Stimulated activated effector memory CD8-positive, alpha-beta T cell treated with anti-CD3 and anti-CD28 coated beads, Interleukin-12 subunit alpha, Interleukin-12 subunit beta, amount 100 ng/mL, for 72 hours (primary cell): ENCODE data around the gene ZNF613.
"Not testable (repeated sequence)": the region's sequence is repeated elsewhere in the genome, so short reads cannot be mapped to it uniquely, and the experiment has no call there.

Experiments
- ATAC-seq: fragments of 150-1000 bp; cut with Tn5 transposase; 2 replicates; pipeline ENCODE4 v1.10.0; 2021
- DNase-seq, 2 donors: peaks; one replicate each; pipeline ENCODE4 v3.0.0; 2021 to 2022; ENCODE audit warnings: low spot score in 2 of 2
- H3K27ac Mint-ChIP-seq: one replicate; pipeline ENCODE4 v1.8.0; 2022; ENCODE audit warnings: mild to moderate bottlenecking, mixed read lengths
- H3K36me3 Mint-ChIP-seq: one replicate; pipeline ENCODE4 v1.8.0; 2022; ENCODE audit warnings: mild to moderate bottlenecking, mixed read lengths
- H3K4me1 Mint-ChIP-seq: one replicate; pipeline ENCODE4 v1.8.0; 2022; ENCODE audit warnings: mixed read lengths
- H3K4me3 Mint-ChIP-seq: one replicate; pipeline ENCODE4 v1.8.0; 2022; ENCODE audit warnings: mild to moderate bottlenecking, mixed read lengths
- H3K9me3 Mint-ChIP-seq: one replicate; pipeline ENCODE4 v1.8.0; 2022; ENCODE audit warnings: mixed read lengths

Gene ZNF613

GRCh38 chr19:51926784-51927741 is at the start of gene ZNF613:
TSS of gene ZNF613 (plus strand) at chr19:51927472. CDS start at chr19:51936221, 8,749 bp downstream.
- Mint-ChIP-seq H3K4me1 (peaks cover 24% of the 10 kb centered on the region), H3K9me3 (peaks cover 30% of the 10 kb centered on the region), H3K36me3 (peaks cover 33% of the 10 kb centered on the region), H3K27ac (peak within 1 kb of the TSS; percentile 96), H3K4me3 (peak within 1 kb of the TSS; percentile 96)
- DNase-seq (peak; percentile 68 to 91), ATAC-seq (peak; percentile 95)

GRCh38 chr19:51882518-51882917 is 44.8 kb upstream of the ZNF613 start:
- Mint-ChIP-seq H3K4me1 (peaks cover 2% of the 10 kb centered on the region), H3K36me3 (peaks cover 32% of the 10 kb centered on the region), H3K9me3 (peaks cover 27% of the 10 kb centered on the region)

DNA sequence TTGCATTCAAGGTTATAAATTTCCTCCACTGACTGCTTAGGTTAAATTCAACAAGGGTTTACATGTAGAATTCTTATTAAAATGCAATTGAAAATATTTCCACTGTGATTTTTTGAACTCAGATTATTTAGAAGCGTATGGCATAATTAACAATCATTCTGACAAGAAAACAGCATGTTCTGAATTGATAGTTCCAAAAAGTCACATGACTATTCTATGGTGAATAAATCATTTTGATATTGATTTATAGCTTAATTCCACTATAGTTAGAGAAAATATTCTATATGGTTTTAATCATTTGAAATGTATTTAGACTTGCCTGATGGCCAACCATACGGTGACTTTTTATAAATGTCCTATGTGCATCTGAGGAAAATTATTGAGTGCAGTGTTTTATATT is 42.6 kb upstream of the ZNF613 start:
- DNase-seq, result no peak
- Mint-ChIP-seq H3K27ac (no peak overlapping the region), H3K4me3 (no peak overlapping the region), H3K36me3 (peaks cover 23% of the 10 kb centered on the region), H3K9me3 (peaks cover 31% of the 10 kb centered on the region), H3K4me1 (peaks cover 9% of the 10 kb centered on the region)
- ATAC-seq, result no peak

More at GRCh38 chr19:51882518-51882917, 44.8 kb upstream of the ZNF613 start:
- ATAC-seq (no peak), DNase-seq (no peak)
- no peak overlapping the region for H3K27ac Mint-ChIP-seq
- H3K4me3 Mint-ChIP-seq, result no peak overlapping the region

DNA sequence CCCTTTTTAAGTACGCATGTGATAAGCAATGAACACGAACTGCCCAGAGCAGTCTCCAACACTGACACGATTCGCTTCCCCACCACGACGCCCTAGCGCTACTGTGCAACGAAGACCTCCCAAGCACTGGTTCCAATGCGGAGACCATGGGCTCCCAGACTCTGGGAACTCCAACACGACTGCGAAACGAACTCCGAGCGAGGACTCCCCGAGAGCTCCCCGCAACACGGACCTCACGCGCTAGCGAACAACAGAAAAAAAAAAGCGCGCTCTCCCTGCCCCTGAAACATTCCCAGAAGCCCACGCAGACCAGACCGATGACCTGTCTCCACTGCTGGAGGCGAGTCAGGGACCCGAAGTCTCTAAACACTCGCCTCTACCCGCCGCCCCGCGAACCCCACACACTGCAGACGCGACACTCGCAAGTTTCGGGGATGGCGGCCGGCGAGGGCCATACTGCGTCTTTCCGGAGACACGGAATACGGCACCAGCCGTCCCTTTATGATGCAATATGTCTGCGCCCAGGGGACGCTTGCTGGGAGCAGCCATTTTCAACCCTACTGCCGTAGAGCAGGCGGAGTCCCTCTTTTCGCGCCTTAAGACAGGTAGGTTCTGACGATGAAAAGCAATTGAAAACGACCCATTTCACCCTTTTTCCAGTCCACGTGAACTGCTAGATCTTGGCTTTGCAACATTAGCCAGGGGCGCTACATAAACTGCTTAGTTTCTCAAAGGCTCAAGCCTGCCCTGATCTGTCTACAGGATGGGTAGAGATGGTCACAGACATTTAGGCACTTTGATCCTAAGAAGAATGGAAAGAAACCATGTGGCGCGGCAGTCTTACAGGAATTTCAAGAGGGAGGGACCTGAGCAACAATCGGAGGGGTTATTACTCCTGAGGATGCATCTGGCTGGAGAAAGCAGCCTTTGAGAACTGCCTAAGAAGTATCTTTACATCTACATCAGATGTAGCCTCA is 39.5 kb upstream of the ZNF613 start, which contains the start of gene ZNF577:
ZNF577 (minus strand) TSS at position 430 of the 977 bp plus-strand sequence. CDS start 7,569 bp downstream, outside the sequence.
- H3K4me1 Mint-ChIP-seq, result peaks cover 9% of the 10 kb centered on the region
- ATAC-seq (peak; percentile 95), DNase-seq (peak; percentile 21 to 57)
- peaks cover 40% of the 10 kb centered on the region for H3K36me3 Mint-ChIP-seq
- H3K9me3 Mint-ChIP-seq, result peaks cover 31% of the 10 kb centered on the region
- H3K4me3 Mint-ChIP-seq, result peak within 1 kb of the TSS; percentile 92
- H3K27ac Mint-ChIP-seq, result peak within 1 kb of the TSS; percentile 89

- Mint-ChIP-seq H3K27ac (no peak overlapping the region), H3K4me1 (peaks cover 9% of the 10 kb centered on the region), H3K9me3 (peaks cover 38% of the 10 kb centered on the region), H3K36me3 (peaks cover 62% of the 10 kb centered on the region), H3K4me3 (no peak overlapping the region)
- DNase-seq (no peak), ATAC-seq (no peak)
Observed at GRCh38 chr19:51889934-51890333, 37.3 kb upstream of the ZNF613 start.

DNA sequence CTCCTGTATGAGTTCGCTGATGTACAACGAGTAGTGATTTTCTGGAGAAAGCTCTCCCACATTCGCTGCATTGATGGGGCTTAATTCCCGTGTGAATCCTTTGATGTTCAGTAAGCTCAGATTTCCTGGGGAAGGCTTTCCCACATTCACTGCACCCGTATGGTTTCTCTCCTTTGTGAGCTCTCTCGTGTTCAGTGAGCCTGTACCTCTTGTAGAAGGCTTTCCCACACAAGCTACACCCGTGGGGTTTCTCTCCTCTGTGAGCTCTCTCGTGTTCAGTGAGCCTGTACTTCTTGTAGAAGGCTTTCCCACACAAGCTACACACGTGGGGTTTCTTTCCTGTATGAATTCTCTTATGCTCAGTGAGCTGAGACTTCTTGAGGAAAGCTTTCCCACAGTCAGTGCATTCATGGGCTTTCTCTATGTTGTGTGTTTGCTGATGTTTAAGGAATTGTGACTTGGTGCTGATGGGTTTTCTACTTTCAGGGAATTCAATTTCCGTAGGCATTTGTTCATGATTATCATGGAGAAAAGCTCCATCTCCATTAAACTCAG is 36.0 kb upstream of the ZNF613 start:
- no peak for DNase-seq
- Mint-ChIP-seq H3K4me1 (peaks cover 9% of the 10 kb centered on the region), H3K36me3 (peaks cover 75% of the 10 kb centered on the region), H3K27ac (no peak overlapping the region), H3K4me3 (no peak overlapping the region), H3K9me3 (peaks cover 45% of the 10 kb centered on the region)
- ATAC-seq, result no peak

DNA sequence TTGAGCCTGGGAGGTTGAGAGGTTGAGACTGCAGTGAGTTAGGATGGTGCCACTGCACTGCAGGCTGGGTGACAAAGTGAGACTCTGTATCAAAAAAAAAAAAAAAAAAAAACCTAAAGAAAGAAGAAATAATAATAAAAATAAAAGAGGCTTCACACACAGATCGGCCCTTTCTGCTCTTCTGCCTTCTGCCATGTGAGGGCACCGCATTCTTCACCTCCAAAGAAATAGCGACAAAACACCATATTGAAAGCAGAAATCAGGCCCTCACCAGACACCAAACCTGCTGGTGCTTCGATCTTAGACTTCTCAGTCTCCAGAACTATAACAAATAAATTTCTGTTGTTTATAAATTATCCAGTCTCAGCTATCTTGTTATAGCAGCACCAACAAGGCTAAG is 25.4 kb upstream of the ZNF613 start:
- peaks cover 11% of the 10 kb centered on the region for H3K9me3 Mint-ChIP-seq

GRCh38 chr19:51903192-51903591 is 24.1 kb upstream of the ZNF613 start:
- Mint-ChIP-seq H3K9me3 (peaks cover 19% of the 10 kb centered on the region), H3K4me1 (peaks cover 21% of the 10 kb centered on the region), H3K27ac (no peak overlapping the region), H3K36me3 (peaks cover 43% of the 10 kb centered on the region), H3K4me3 (peak overlapping the region; percentile 89)
- ATAC-seq, result no peak
- DNase-seq, result no peak

More for the DNA sequence above, 25.4 kb upstream of the ZNF613 start:
- ATAC-seq (no peak), DNase-seq (no peak)
- Mint-ChIP-seq H3K36me3 (peaks cover 56% of the 10 kb centered on the region), H3K4me1 (peaks cover 21% of the 10 kb centered on the region), H3K4me3 (no peak overlapping the region), H3K27ac (no peak overlapping the region)

DNA sequence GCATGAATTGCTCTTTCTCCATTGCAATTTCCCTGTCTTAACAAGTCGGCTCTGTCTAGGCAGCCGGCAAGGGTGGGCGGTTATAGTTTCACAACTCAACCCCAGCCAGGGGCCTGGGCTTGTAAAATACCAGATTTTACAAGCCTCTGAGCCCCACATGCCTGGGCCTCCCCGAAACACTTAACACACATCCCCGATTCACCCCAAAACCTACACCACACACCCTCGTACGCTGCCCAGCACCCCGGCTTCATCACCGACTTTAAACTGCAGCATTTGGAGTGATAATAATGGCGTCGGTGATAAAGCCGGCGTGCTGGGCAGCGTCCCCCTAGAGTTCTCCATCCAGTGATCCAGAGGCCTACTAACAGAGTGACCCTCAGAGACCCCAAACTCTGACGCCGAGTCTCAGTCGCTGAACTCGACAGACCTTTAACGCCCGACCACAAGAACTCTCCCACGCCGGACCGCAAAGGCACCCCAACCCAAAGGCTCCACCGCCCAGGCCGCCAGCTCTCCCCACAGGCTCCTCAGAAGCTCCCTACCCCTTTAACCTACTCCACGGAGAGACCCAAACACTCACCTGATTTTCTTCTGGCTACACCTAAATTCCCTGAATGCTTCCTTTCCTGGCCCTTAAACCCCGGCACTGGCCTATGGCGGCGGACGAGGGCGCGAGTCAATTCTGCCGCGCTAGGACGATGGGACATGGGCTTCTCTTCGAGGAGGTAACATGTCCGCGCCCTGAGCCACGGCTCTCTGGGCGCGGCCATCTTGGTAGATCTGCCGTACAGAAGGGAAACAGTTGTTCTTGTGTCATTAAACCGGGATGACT is 22.7 kb upstream of the ZNF613 start, which contains the start of gene ZNF649:
ZNF649 (minus strand) TSS at position 687 of the 835 bp plus-strand sequence. CDS start 4,910 bp downstream, outside the sequence.
- DNase-seq (peak; percentile 65 to 88), ATAC-seq (peak; percentile 98)
- Mint-ChIP-seq H3K27ac (peak within 1 kb of the TSS; percentile 97), H3K4me3 (peak within 1 kb of the TSS; percentile 89), H3K9me3 (peaks cover 19% of the 10 kb centered on the region), H3K36me3 (peaks cover 29% of the 10 kb centered on the region), H3K4me1 (peaks cover 21% of the 10 kb centered on the region)

DNA sequence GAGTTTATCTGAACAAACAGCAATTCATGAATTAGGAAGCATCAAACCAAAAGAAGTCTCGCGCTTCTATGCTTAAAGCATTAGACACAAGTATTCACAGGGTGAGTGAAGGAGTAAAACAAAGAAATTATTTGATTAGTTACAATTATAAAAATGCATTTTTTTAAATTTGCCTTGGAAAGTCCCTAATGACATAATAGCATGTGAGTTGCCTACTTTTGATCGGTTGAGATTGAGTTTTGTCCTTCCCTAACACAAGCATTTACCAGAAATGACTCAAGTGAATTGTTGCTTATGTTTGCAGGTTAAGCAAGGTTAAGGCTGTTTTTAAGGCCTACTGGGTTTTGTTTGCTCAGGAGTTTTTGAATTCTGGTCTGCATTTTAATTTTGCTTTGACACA is 22.1 kb upstream of the ZNF613 start:
- H3K9me3 Mint-ChIP-seq, result peaks cover 22% of the 10 kb centered on the region
- no peak for DNase-seq
- H3K27ac Mint-ChIP-seq, result peak overlapping the region; percentile 97
- H3K4me3 Mint-ChIP-seq, result peak overlapping the region; percentile 89
- peaks cover 21% of the 10 kb centered on the region for H3K4me1 Mint-ChIP-seq
- ATAC-seq, result no peak
- peaks cover 23% of the 10 kb centered on the region for H3K36me3 Mint-ChIP-seq

- Mint-ChIP-seq H3K36me3 (peaks cover 18% of the 10 kb centered on the region), H3K4me1 (peaks cover 21% of the 10 kb centered on the region), H3K9me3 (peaks cover 25% of the 10 kb centered on the region)
- H3K27ac Mint-ChIP-seq, ATAC-seq, DNase-seq, H3K4me3 Mint-ChIP-seq: not testable (repeated sequence)
Observed at GRCh38 chr19:51905639-51906038, 21.6 kb upstream of the ZNF613 start.

DNA sequence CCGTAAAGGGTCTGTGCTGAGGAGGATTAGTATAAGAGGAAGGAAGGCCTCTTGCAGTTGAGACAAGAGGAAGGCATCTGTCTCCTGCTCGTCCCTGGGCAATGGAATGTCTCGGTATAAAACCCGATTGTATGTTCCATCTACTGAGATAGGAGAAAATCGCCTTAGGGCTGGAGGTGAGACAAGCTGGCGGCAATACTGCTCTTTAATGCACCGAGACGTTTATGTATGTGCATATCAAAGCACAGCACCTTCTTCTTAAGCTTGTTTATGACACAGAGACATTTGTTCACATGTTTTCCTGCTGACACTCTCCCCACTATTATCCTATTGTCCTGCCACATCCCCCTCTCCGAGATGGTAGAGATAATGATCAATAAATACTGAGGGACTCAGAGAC is 21.2 kb upstream of the ZNF613 start:
- not testable (repeated sequence) for ATAC-seq, H3K27ac Mint-ChIP-seq, H3K4me3 Mint-ChIP-seq, DNase-seq
- Mint-ChIP-seq H3K36me3 (peaks cover 14% of the 10 kb centered on the region), H3K9me3 (peaks cover 25% of the 10 kb centered on the region), H3K4me1 (peaks cover 21% of the 10 kb centered on the region)

- not testable (repeated sequence) for DNase-seq, H3K27ac Mint-ChIP-seq, H3K4me3 Mint-ChIP-seq, ATAC-seq, H3K36me3 Mint-ChIP-seq
- H3K9me3 Mint-ChIP-seq, result peaks cover 28% of the 10 kb centered on the region
- peaks cover 18% of the 10 kb centered on the region for H3K4me1 Mint-ChIP-seq
Observed at GRCh38 chr19:51907981-51908380, 19.3 kb upstream of the ZNF613 start.
